Measurements from ENCODE around the gene RPL13.

DNA sequence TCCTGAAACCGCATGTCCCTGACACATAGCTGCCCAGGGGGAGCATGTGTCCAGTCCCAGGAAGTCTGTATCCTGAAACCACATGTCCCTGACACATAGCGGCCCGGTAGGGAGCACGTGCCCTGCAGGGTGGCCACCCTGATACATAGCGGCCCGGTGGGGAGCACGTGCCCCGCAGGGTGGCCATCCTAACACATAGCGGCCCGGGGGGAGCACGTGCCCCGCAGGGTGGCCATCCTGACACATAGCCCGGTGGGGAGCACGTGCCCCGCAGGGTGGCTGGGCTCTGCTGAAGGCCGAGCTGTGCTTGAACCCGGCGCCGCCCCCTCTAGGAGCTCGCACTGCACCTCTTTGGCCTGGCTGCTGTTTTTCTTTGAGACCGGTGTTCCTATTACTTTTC is 18.7 kb upstream of the RPL13 start:
- TF ChIP-seq, protein P1, sequence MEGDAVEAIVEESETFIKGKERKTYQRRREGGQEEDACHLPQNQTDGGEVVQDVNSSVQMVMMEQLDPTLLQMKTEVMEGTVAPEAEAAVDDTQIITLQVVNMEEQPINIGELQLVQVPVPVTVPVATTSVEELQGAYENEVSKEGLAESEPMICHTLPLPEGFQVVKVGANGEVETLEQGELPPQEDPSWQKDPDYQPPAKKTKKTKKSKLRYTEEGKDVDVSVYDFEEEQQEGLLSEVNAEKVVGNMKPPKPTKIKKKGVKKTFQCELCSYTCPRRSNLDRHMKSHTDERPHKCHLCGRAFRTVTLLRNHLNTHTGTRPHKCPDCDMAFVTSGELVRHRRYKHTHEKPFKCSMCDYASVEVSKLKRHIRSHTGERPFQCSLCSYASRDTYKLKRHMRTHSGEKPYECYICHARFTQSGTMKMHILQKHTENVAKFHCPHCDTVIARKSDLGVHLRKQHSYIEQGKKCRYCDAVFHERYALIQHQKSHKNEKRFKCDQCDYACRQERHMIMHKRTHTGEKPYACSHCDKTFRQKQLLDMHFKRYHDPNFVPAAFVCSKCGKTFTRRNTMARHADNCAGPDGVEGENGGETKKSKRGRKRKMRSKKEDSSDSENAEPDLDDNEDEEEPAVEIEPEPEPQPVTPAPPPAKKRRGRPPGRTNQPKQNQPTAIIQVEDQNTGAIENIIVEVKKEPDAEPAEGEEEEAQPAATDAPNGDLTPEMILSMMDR (IDR thresholded peaks at IDR 0.05) = no peak
- TF ChIP-seq POLR2A (IDR thresholded peaks at IDR 0.05) = no peak

Measured in thyroid gland (tissue), 4 donors.